Epithelial cell of proximal tubule (primary cell): ENCODE measurements around the gene FBXO30. TPM values are rescaled to one million over a fixed set of nuclear protein-coding genes. Genes with fewer than 3 reads are reported as not detected.

ENCODE experiments used
- DNase-seq: peaks from one replicate; pipeline ENCODE4 v3.0.0-alpha.2; 2011; ENCODE audit warnings: low read depth
- H3K4me3 ChIP-seq: 2 replicates; pipeline ENCODE4 v1.5.1; 2011; ENCODE audit warnings: low read depth, mild to moderate bottlenecking, low read length
- total RNA-seq: library from RNA; depleted of rRNA; stranded (reverse); fragments of >200 nt; gene quantifications from 2 replicates; pipeline ENCODE4 v1.2.3, GENCODE V29; 2015
- TF ChIP-seq, protein P1 (sequence below): conservative IDR thresholded peaks from 2 replicates; pipeline ENCODE4 v1.5.1; 2012; ENCODE audit warnings: low read depth, mild to moderate bottlenecking, low read length

The FBXO30 gene, protein sequence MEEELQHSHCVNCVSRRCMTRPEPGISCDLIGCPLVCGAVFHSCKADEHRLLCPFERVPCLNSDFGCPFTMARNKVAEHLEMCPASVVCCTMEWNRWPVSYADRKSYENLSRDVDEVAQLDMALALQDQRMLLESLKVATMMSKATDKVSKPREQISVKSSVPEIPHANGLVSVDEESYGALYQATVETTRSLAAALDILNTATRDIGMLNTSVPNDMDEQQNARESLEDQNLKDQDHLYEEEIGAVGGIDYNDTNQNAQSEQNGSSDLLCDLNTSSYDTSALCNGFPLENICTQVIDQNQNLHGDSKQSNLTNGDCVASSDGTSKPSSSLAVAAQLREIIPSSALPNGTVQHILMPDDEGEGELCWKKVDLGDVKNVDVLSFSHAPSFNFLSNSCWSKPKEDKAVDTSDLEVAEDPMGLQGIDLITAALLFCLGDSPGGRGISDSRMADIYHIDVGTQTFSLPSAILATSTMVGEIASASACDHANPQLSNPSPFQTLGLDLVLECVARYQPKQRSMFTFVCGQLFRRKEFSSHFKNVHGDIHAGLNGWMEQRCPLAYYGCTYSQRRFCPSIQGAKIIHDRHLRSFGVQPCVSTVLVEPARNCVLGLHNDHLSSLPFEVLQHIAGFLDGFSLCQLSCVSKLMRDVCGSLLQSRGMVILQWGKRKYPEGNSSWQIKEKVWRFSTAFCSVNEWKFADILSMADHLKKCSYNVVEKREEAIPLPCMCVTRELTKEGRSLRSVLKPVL
- 4.3 and 5.9 TPM in 2 replicates for total RNA-seq

DNA sequence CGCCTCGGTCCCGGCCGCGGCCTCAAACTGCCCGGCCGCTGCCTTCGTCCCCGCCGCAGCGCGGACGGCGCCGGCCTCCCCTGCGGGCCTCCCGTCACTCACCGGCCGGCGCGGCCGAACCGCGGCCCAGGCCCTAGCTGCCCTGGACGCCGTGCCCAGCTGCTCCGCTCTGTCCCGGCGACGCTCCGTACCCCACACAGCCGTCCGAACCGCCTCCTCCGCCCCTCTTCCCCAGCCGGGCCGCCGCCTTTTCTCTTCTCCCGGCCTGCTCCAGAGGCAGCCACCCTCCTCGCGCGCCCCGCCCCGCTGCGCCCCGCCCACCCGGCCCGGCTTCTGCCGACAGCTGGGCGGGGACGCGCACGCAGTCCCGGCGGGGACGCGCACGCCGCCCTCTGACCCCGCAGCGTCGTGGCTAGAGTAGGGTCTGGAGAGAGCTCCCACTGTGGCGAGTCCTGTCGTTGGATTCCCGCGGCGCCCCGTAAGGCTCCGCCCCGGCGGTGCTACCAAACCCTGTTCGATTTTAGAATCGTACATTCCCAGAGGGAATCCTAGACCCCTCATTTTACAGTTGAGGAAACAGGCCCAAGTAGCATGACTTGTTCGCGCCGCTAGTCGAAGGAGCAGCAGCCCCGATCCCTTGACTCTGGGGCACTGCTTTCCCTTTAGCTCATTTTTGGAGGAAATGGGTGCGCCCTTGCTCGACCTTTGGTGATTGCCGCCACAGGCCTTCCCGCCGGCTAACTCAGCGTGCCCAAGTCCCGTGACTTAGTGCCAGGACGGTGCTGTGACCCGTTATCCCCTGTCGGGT lies at the start of gene FBXO30:
FBXO30 (minus strand) TSS at position 295 of the 808 bp plus-strand sequence. CDS start 8,390 bp downstream, outside the sequence.
- peak within 1 kb of the TSS; percentile 79 for H3K4me3 ChIP-seq
- no peak for DNase-seq
- TF ChIP-seq, protein P1, sequence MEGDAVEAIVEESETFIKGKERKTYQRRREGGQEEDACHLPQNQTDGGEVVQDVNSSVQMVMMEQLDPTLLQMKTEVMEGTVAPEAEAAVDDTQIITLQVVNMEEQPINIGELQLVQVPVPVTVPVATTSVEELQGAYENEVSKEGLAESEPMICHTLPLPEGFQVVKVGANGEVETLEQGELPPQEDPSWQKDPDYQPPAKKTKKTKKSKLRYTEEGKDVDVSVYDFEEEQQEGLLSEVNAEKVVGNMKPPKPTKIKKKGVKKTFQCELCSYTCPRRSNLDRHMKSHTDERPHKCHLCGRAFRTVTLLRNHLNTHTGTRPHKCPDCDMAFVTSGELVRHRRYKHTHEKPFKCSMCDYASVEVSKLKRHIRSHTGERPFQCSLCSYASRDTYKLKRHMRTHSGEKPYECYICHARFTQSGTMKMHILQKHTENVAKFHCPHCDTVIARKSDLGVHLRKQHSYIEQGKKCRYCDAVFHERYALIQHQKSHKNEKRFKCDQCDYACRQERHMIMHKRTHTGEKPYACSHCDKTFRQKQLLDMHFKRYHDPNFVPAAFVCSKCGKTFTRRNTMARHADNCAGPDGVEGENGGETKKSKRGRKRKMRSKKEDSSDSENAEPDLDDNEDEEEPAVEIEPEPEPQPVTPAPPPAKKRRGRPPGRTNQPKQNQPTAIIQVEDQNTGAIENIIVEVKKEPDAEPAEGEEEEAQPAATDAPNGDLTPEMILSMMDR, result peak; percentile 11

DNA sequence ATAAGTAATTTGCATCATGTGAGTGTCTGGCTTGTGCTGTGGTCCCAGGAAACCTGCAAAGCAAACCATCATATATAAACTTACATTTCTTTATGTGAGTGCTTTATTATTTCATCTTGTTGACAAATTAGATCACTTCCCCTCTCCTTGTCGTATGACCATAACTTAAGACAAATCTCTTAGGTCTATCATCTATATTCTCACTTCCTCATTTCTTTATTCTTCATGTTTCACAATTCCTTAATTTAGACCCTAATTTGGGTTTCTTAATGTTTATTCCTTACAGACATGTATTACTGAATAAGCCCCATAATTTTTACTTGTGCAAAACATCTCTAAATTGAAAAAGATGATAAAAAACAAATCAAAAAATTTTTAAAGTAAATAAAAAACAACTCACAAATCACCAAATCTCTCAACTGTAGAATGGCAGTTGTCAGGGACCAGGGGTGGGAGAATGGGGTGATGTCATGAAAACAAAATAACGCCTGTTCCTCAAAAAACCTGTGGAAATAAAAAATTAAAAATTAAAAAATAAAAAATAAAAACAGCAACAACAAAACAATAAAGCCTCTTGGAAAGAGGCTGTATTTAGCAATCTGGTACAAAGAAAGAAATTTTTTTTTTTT lies 49.5 kb upstream of the FBXO30 start:
- TF ChIP-seq, protein P1, result no peak
- no peak for DNase-seq
- H3K4me3 ChIP-seq, result no peak overlapping the region

GRCh38 chr6:145863366-145863765 lies 48.8 kb upstream of the FBXO30 start:
- H3K4me3 ChIP-seq, result no peak overlapping the region
- no peak for DNase-seq
- TF ChIP-seq, protein P1, result no peak

- TF ChIP-seq, protein P1, result no peak
- H3K4me3 ChIP-seq, result no peak overlapping the region
- DNase-seq, result no peak
Observed at GRCh38 chr6:145860562-145860961, 46.0 kb upstream of the FBXO30 start.

DNA sequence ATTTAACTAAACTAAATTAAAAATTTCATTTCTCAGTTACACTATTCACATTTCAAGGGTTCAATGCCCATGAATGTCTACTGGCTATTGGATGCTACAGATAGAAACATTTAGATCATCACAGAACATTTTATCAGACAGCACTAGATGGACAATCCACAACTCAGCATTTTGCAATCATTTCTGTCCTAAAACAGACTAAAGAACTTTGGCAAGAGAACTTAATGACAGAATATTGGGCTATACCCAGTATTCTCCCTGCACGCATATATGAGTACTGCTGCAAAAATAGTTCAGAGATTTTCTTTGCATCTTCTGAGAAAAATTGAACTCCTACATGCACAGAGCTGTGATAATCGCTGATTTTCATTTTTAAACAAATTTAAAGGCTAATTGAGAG lies 36.1 kb upstream of the FBXO30 start:
- no peak for DNase-seq
- H3K4me3 ChIP-seq, result no peak overlapping the region
- TF ChIP-seq, protein P1, result no peak

DNA sequence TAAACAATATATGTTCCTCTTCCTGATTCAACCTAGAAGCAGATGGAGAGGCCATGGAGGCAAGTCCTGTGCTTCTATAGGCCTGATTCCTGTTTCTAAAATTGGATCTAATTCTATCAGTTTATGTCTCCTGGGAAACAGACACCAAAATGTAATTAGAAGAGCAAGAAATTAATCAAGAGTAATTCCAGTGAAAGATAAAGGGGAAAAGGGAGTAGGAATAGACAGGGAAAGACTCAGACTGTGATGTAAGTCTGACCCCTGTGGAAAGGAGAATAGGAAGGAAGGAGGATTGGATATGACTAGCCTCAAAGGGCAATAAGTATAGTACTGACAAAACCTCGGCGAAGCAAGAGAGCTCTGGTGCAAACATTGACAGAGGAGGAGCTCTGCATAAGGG lies 33.9 kb upstream of the FBXO30 start:
- no peak overlapping the region for H3K4me3 ChIP-seq
- DNase-seq, result no peak
- TF ChIP-seq, protein P1, result no peak
